Measurements from ENCODE around the gene RAB43. TPM values are rescaled to one million over a fixed set of nuclear protein-coding genes. Genes with fewer than 3 reads are reported as not detected.
"Not testable (repeated sequence)": the region's sequence is repeated elsewhere in the genome, so short reads cannot be mapped to it uniquely, and the experiment has no call there.

RAB43 gene
- total RNA-seq (10 to 100 TPM; 27.2 to 28.2 TPM), polyA plus RNA-seq (ENCODE audit: insufficient read depth, low read depth, low replicate concordance) (12.4 TPM)
- long read RNA-seq, donor 1, full-length matches to known transcripts = 12 of 12 reads
- long read RNA-seq, donor 1, partial matches to known transcripts = 0 of 12 reads
- long read RNA-seq, donor 1, other reads (novel, unspliced or antisense) = 0 of 12 reads
- long read RNA-seq, donor 2, full-length matches to known transcripts = 3 of 3 reads
- long read RNA-seq, donor 2, partial matches to known transcripts = 0 of 3 reads
- long read RNA-seq, donor 2, other reads (novel, unspliced or antisense) = 0 of 3 reads

DNA sequence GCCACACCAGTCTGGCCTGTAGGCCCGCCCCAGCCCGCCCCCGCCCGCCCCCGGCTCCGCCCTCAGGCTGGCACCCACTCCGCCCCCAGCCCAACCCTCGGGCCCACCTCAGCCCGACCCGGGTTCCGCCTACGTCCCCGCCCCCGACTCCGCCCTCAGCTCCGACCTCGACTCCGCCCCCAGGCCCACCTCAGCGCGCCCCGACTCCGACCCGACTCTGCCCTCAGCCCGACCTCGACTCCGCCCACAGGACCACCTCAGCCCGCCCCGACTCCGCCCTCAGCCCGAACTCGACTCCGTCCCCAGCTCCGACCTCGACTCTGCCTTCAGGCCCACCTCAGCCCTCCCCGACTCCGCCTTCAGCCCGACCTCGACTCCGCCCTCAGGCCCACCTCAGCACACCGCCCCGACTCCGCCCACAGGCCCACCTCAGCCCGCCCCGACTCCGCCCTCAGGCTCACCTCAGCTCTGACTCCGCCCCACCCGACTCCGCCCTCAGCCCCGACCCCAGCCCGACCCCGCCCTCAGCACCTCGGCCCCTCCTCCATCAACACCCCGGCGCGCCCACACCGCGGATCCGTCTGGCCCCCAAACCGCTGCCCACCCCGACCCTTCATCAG lies at the start of gene RAB43:
Gene RAB43 (minus strand): TSS at position 13 of the 620 bp plus-strand sequence. CDS start 315 bp downstream, outside the sequence.
- WGBS, 2 donors = 4 to 10% methylated on average over 2 to 52 of the region's 60 CpGs
- H3K9me3 ChIP-seq = no peaks in the 10 kb centered on the region
- peaks cover 25% of the 10 kb centered on the region for H3K4me1 ChIP-seq
- intact Hi-C loops (cut with DNase I; ENCODE audit: low total_unique reads) = no loop called here
- peak; percentile 95 for DNase-seq
- H3K36me3 ChIP-seq (ENCODE audit: low read depth, missing control alignments) = no peaks in the 10 kb centered on the region
- TF ChIP-seq, protein P1, sequence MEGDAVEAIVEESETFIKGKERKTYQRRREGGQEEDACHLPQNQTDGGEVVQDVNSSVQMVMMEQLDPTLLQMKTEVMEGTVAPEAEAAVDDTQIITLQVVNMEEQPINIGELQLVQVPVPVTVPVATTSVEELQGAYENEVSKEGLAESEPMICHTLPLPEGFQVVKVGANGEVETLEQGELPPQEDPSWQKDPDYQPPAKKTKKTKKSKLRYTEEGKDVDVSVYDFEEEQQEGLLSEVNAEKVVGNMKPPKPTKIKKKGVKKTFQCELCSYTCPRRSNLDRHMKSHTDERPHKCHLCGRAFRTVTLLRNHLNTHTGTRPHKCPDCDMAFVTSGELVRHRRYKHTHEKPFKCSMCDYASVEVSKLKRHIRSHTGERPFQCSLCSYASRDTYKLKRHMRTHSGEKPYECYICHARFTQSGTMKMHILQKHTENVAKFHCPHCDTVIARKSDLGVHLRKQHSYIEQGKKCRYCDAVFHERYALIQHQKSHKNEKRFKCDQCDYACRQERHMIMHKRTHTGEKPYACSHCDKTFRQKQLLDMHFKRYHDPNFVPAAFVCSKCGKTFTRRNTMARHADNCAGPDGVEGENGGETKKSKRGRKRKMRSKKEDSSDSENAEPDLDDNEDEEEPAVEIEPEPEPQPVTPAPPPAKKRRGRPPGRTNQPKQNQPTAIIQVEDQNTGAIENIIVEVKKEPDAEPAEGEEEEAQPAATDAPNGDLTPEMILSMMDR (IDR thresholded peaks at IDR 0.05) = no peak
- no peak for TF ChIP-seq POLR2A (IDR thresholded peaks at IDR 0.05)
- no peaks in the 10 kb centered on the region for H3K27me3 ChIP-seq
- H3K27ac ChIP-seq = peak within 1 kb of the TSS; percentile 91 to 92
- peak within 1 kb of the TSS; percentile 84 to 91 for H3K4me3 ChIP-seq

GRCh38 chr3:129166579-129167332 lies 45.2 kb upstream of the RAB43 start:
- intact Hi-C loops (cut with DNase I; ENCODE audit: low total_unique reads) = no loop called here
- H3K27me3 ChIP-seq = no peaks in the 10 kb centered on the region
- no peak overlapping the region for H3K4me3 ChIP-seq
- TF ChIP-seq POLR2A (IDR thresholded peaks at IDR 0.05) = no peak
- TF ChIP-seq, protein P1 (IDR thresholded peaks at IDR 0.05) = no peak
- DNase-seq = no peak
- H3K9me3 ChIP-seq = no peaks in the 10 kb centered on the region
- peaks cover 16% of the 10 kb centered on the region for H3K4me1 ChIP-seq
- H3K36me3 ChIP-seq (ENCODE audit: low read depth, missing control alignments) = no peaks in the 10 kb centered on the region
- 62 to 63% methylated on average over 15 of the region's 15 CpGs for WGBS, 2 donors
- H3K27ac ChIP-seq = no peak overlapping the region

DNA sequence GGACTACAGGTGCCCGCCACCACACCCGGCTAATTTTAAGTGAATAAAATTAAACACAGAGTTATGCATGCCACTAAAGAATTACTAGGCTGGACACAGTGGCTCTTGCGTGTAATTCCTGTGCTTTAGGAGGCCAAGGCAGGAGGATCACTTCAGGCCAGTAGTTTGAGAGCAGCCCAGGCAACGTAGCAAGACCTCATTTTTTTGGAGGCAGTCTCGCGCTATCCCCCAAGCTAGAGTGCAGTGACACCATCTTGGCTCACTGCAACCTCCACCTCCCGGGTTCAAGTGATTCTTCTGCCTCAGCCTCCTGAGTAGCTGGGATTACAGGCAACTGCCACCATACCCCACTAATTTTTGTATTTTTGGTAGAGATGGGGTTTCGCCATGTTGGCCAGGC lies 44.0 kb upstream of the RAB43 start:
- H3K9me3 ChIP-seq; H3K4me3 ChIP-seq; H3K27ac ChIP-seq; intact Hi-C loops (cut with DNase I; ENCODE audit: low total_unique reads); DNase-seq; H3K27me3 ChIP-seq; H3K36me3 ChIP-seq (ENCODE audit: low read depth, missing control alignments): not testable (repeated sequence)
- H3K4me1 ChIP-seq = peaks cover 17% of the 10 kb centered on the region
- WGBS, 2 donors = 88 to 94% methylated on average over 6 to 8 of the region's 8 CpGs

DNA sequence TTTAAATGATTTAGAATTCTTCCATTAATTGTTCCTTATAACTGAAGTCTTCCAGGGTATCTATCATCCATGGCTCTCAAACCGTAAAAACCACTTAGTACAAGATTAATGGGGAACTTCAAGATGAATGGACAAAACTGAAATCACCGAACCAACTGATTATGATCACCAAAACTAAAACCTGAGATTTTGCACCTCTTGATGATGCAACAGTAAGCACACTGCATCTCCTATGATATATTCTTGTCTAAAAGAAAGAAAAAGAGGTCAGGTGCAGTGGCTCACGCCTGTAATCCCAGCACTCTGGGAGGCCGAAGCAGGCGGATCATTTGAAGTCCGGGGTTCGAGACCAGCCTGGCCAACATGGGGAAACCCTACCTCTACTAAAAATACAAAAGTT lies 42.9 kb upstream of the RAB43 start:
- Histone ChIP-seq H3K27ac (no peak overlapping the region), H3K4me1 (peaks cover 23% of the 10 kb centered on the region), H3K36me3 (ENCODE audit: low read depth, missing control alignments) (no peaks in the 10 kb centered on the region), H3K9me3 (no peaks in the 10 kb centered on the region), H3K27me3 (no peaks in the 10 kb centered on the region), H3K4me3 (no peak overlapping the region)
- intact Hi-C loops (cut with DNase I; ENCODE audit: low total_unique reads) = no loop called here
- TF ChIP-seq POLR2A (IDR thresholded peaks at IDR 0.05) = no peak
- TF ChIP-seq, protein P1 (IDR thresholded peaks at IDR 0.05) = no peak
- no peak for DNase-seq
- 82 to 84% methylated on average over 7 of the region's 7 CpGs for WGBS, 2 donors

Data from testis (tissue), 5 donors.